ENCODE results near the gene ODAD4. TPM values are rescaled to one million over a fixed set of nuclear protein-coding genes. Genes with fewer than 3 reads are reported as not detected.

Gene ODAD4
- total and polyA plus RNA-seq, 2 experiments from 2014 or later, result 0.53 to 0.76 TPM

DNA sequence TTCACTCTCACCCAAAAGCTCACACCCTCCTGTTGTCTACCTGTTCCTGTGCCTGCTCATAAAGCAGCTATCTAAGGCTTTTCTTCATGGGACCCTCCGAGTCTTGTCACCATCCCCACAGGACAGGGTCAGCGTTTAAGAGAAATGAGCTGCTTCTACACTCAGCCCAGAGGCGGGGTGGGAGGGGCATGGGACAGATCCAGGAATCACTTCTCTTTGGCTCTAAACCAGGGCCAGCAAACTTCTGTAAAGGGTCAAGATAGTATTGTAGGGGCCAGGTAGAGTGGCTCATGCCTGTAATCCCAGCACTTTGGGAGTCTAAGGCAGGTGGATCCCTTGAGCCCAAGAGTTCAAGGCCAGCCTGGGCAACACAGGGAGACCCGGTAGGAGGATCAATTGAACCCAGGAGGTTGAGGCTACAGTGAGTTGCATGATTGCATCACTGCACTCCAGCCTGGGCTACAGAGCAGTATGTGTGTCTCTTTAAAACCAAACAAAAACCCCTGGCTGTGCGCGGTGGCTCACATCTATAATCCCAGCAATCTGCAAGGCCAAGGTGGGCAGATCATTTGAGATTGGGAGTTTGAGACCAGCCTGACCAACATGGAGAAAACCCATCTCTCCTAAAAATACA is 42.0 kb upstream of the ODAD4 start:
- 93% methylated on average over 6 of the region's 6 CpGs for WGBS (ENCODE audit: low lambda C conversion rate, missing lambda C conversion rate)
- no peak for TF ChIP-seq EZH2phosphoT487 (IDR thresholded peaks at IDR 0.05; ENCODE audit: low read depth, severe bottlenecking, unreplicated experiment)
- TF ChIP-seq EZH2 (IDR thresholded peaks at IDR 0.05; ENCODE audit: borderline replicate concordance), result no peak
- TF ChIP-seq, protein P1, sequence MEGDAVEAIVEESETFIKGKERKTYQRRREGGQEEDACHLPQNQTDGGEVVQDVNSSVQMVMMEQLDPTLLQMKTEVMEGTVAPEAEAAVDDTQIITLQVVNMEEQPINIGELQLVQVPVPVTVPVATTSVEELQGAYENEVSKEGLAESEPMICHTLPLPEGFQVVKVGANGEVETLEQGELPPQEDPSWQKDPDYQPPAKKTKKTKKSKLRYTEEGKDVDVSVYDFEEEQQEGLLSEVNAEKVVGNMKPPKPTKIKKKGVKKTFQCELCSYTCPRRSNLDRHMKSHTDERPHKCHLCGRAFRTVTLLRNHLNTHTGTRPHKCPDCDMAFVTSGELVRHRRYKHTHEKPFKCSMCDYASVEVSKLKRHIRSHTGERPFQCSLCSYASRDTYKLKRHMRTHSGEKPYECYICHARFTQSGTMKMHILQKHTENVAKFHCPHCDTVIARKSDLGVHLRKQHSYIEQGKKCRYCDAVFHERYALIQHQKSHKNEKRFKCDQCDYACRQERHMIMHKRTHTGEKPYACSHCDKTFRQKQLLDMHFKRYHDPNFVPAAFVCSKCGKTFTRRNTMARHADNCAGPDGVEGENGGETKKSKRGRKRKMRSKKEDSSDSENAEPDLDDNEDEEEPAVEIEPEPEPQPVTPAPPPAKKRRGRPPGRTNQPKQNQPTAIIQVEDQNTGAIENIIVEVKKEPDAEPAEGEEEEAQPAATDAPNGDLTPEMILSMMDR (IDR thresholded peaks at IDR 0.05; ENCODE audit: poor library complexity), result no peak
- H3K4me1 ChIP-seq (ENCODE audit: insufficient read depth), result no peaks in the 10 kb centered on the region
- H3K4me3 ChIP-seq, result no peak overlapping the region
- H3K9me3 ChIP-seq (ENCODE audit: low read depth), result no peaks in the 10 kb centered on the region
- no peaks in the 10 kb centered on the region for H3K9me2 ChIP-seq (replicated peaks; ENCODE audit: insufficient read depth)
- H3K4me2 ChIP-seq, result no peak overlapping the region
- no peaks in the 10 kb centered on the region for H3K79me2 ChIP-seq
- H3K27me3 ChIP-seq, result no peaks in the 10 kb centered on the region
- H4K20me1 ChIP-seq (ENCODE audit: insufficient read depth, poor library complexity, severe bottlenecking), result no peaks in the 10 kb centered on the region
- DNase-seq (ENCODE audit: low spot score), result no peak
- H3K27ac ChIP-seq, result no peak overlapping the region
- no peaks in the 10 kb centered on the region for H3K36me3 ChIP-seq (replicated peaks; ENCODE audit: insufficient read depth, low read depth)
- no peak overlapping the region for H2AFZ ChIP-seq

DNA sequence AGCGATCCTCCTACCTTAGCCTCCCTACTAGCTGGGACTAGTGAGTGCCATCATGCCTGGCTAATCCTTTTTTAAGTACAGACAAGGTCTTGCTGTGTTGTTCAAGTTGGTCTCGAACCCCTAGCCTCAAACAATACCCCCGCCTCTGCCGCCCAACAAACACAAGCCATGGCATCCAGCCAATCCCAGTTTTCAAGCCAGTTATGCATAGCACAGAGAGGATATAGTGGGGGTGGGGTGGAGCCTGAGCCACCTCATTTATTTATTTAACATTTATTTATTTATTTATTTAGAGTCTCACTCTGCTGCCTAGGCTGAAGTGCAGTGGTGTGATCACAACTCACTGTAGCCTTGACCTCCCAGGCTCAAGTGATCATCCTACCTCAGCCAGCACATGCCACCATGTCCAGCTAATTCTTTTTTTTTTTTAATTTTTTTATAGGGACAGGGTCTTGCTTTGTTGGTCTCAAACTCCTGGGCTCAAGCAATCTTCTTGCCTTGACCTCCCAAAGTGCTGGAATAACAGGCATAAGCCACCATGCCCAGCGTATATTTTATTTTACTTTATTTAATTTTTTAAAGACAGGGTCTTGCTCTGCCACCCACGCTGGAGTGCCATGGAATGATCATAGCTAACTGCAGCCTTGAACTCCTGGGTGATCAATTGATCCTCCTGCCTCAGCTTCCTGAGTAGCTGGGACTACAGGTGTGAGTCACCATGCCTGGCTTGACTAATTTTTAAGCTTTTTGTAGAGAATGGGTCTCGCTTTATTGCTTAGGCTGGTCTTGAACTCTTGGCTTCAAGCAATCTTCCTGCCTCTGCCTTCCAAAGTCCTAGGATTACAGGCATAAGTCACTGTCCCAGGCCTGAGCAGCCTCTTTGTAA is 39.0 kb upstream of the ODAD4 start:
- Histone ChIP-seq H3K27ac (peak overlapping the region; percentile 16), H2AFZ (no peak overlapping the region), H3K4me2 (no peak overlapping the region), H3K9me2 (replicated peaks; ENCODE audit: insufficient read depth) (no peaks in the 10 kb centered on the region), H3K79me2 (no peaks in the 10 kb centered on the region), H3K4me3 (no peak overlapping the region), H3K36me3 (replicated peaks; ENCODE audit: insufficient read depth, low read depth) (no peaks in the 10 kb centered on the region), H4K20me1 (ENCODE audit: insufficient read depth, poor library complexity, severe bottlenecking) (peaks cover 6% of the 10 kb centered on the region), H3K4me1 (ENCODE audit: insufficient read depth) (peaks cover 13% of the 10 kb centered on the region), H3K9me3 (ENCODE audit: low read depth) (no peaks in the 10 kb centered on the region), H3K27me3 (no peaks in the 10 kb centered on the region)
- WGBS (ENCODE audit: low lambda C conversion rate, missing lambda C conversion rate), result 98% methylated on average over 7 of the region's 7 CpGs
- TF ChIP-seq, protein P1 (IDR thresholded peaks at IDR 0.05; ENCODE audit: poor library complexity), result no peak
- TF ChIP-seq EZH2 (IDR thresholded peaks at IDR 0.05; ENCODE audit: borderline replicate concordance) (no peak), EZH2phosphoT487 (IDR thresholded peaks at IDR 0.05; ENCODE audit: low read depth, severe bottlenecking, unreplicated experiment) (no peak)
- DNase-seq (ENCODE audit: low spot score), result no peak

DNA sequence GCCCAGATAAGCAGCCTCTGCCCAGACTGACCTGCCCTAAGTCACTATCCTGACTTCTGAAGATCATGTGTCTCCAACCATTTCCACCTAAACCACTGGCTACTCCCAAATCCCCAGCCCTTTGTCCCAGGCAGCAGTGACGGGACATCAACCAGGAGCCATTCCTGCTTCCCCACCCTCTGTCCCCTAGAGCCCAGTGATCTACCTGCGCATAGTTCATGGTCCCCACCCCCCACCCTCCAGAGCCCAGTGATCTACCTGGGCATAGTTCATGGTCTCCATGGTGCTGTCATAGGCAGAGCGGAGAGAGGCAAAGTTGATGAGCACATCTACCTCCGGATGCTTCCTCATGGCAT is 38.4 kb upstream of the ODAD4 start:
- no peaks in the 10 kb centered on the region for H3K36me3 ChIP-seq (replicated peaks; ENCODE audit: insufficient read depth, low read depth)
- no peaks in the 10 kb centered on the region for H3K27me3 ChIP-seq
- peaks cover 6% of the 10 kb centered on the region for H4K20me1 ChIP-seq (ENCODE audit: insufficient read depth, poor library complexity, severe bottlenecking)
- H2AFZ ChIP-seq, result no peak overlapping the region
- no peak for DNase-seq (ENCODE audit: low spot score)
- H3K4me3 ChIP-seq, result no peak overlapping the region
- H3K9me2 ChIP-seq (replicated peaks; ENCODE audit: insufficient read depth), result no peaks in the 10 kb centered on the region
- no peaks in the 10 kb centered on the region for H3K79me2 ChIP-seq
- peaks cover 13% of the 10 kb centered on the region for H3K4me1 ChIP-seq (ENCODE audit: insufficient read depth)
- peak overlapping the region; percentile 16 for H3K27ac ChIP-seq
- no peak for TF ChIP-seq EZH2phosphoT487 (IDR thresholded peaks at IDR 0.05; ENCODE audit: low read depth, severe bottlenecking, unreplicated experiment)
- no peak for TF ChIP-seq EZH2 (IDR thresholded peaks at IDR 0.05; ENCODE audit: borderline replicate concordance)
- WGBS (ENCODE audit: low lambda C conversion rate, missing lambda C conversion rate), result 97% methylated on average over 4 of the region's 4 CpGs
- no peaks in the 10 kb centered on the region for H3K9me3 ChIP-seq (ENCODE audit: low read depth)
- no peak overlapping the region for H3K4me2 ChIP-seq

GRCh38 chr17:41893384-41893783 is 37.0 kb upstream of the ODAD4 start:
- DNase-seq (ENCODE audit: low spot score), result no peak
- TF ChIP-seq EZH2 (IDR thresholded peaks at IDR 0.05; ENCODE audit: borderline replicate concordance) (no peak), EZH2phosphoT487 (IDR thresholded peaks at IDR 0.05; ENCODE audit: low read depth, severe bottlenecking, unreplicated experiment) (no peak)
- TF ChIP-seq, protein P1 (IDR thresholded peaks at IDR 0.05; ENCODE audit: poor library complexity), result no peak
- H3K9me2 ChIP-seq (replicated peaks; ENCODE audit: insufficient read depth), result no peaks in the 10 kb centered on the region
- peaks cover 3% of the 10 kb centered on the region for H3K36me3 ChIP-seq (replicated peaks; ENCODE audit: insufficient read depth, low read depth)
- no peaks in the 10 kb centered on the region for H3K9me3 ChIP-seq (ENCODE audit: low read depth)
- 95% methylated on average over 3 of the region's 3 CpGs for WGBS (ENCODE audit: low lambda C conversion rate, missing lambda C conversion rate)
- no peak overlapping the region for H3K4me3 ChIP-seq
- no peaks in the 10 kb centered on the region for H3K27me3 ChIP-seq
- peaks cover 6% of the 10 kb centered on the region for H4K20me1 ChIP-seq (ENCODE audit: insufficient read depth, poor library complexity, severe bottlenecking)
- H3K4me1 ChIP-seq (ENCODE audit: insufficient read depth), result peaks cover 13% of the 10 kb centered on the region
- H2AFZ ChIP-seq, result no peak overlapping the region
- no peak overlapping the region for H3K4me2 ChIP-seq
- no peaks in the 10 kb centered on the region for H3K79me2 ChIP-seq
- no peak overlapping the region for H3K27ac ChIP-seq
